HG02885 (cell line): Measurements from ENCODE around the gene CDH4.

Experiments
- ATAC-seq: cut with Tn5 transposase; IDR thresholded peaks from one replicate; pipeline ENCODE4 v1.9.1; 2021; ENCODE audit warnings: mild to moderate bottlenecking; ENCODE audit not compliant: unreplicated experiment, poor library complexity

Gene CDH4

GRCh38 chr20:61932199-61932592 is 680.1 kb downstream of the CDH4 start:
- ATAC-seq, result no peak

GRCh38 chr20:61932711-61933480 is 680.8 kb downstream of the CDH4 start:
- no peak for ATAC-seq

- ATAC-seq, result no peak
Observed at GRCh38 chr20:61933481-61933950, 681.5 kb downstream of the CDH4 start.

- no peak for ATAC-seq
Observed at GRCh38 chr20:61933951-61934715, 682.1 kb downstream of the CDH4 start.

- ATAC-seq, result no peak
Observed at GRCh38 chr20:61934716-61935530, 682.9 kb downstream of the CDH4 start.

- ATAC-seq, result no peak
Observed at GRCh38 chr20:61935926-61936700, 684.1 kb downstream of the CDH4 start.

- ATAC-seq, result no peak
Observed at GRCh38 chr20:61936701-61937131, 684.7 kb downstream of the CDH4 start.

GRCh38 chr20:61937146-61937962 is 685.3 kb downstream of the CDH4 start:
- no peak for ATAC-seq

- ATAC-seq, result no peak
Observed at GRCh38 chr20:61937963-61938838, 686.1 kb downstream of the CDH4 start.

- no peak for ATAC-seq
Observed at GRCh38 chr20:61938839-61939690, 687.0 kb downstream of the CDH4 start.

- no peak for ATAC-seq
Observed at GRCh38 chr20:61939691-61940360, 687.8 kb downstream of the CDH4 start.

GRCh38 chr20:61940491-61940890 is 688.4 kb downstream of the CDH4 start:
- no peak for ATAC-seq

GRCh38 chr20:61940976-61941720 is 689.1 kb downstream of the CDH4 start:
- no peak for ATAC-seq

- ATAC-seq, result no peak
Observed at GRCh38 chr20:61941721-61942405, 689.8 kb downstream of the CDH4 start.

- no peak for ATAC-seq
Observed at GRCh38 chr20:61942526-61942925, 690.5 kb downstream of the CDH4 start.
